ENCODE measurements around the gene CKAP5. TPM values are rescaled to one million over a fixed set of nuclear protein-coding genes. Genes with fewer than 3 reads are reported as not detected.
A peak's percentile ranks its signal among the peaks of the same experiment; 100 is the strongest.
"Not testable (repeated sequence)": the region's sequence is repeated elsewhere in the genome, so short reads cannot be mapped to it uniquely, and the experiment has no call there.

CKAP5 gene
- total RNA-seq, 1 donor from 2014 or later: 73.4 TPM

GRCh38 chr11:46725338-46726205 lies 120.5 kb downstream of the CKAP5 start:
- DNase-seq: no peak

- no peak for DNase-seq
Observed at GRCh38 chr11:46724088-46724487, 122.0 kb downstream of the CKAP5 start.

GRCh38 chr11:46723359-46723680 lies 122.8 kb downstream of the CKAP5 start:
- no peak for DNase-seq

GRCh38 chr11:46722566-46723358 lies 123.3 kb downstream of the CKAP5 start:
- no peak for DNase-seq

GRCh38 chr11:46721286-46721685 lies 124.8 kb downstream of the CKAP5 start:
- no peak for DNase-seq

- DNase-seq: no peak
Observed at GRCh38 chr11:46719543-46720218, 126.4 kb downstream of the CKAP5 start.

GRCh38 chr11:46719048-46719542 lies 127.0 kb downstream of the CKAP5 start, which contains the start of gene F2:
TSS of gene F2 (plus strand) at chr11:46719213. CDS start at chr11:46719236, 23 bp downstream.
- DNase-seq: no peak

GRCh38 chr11:46718155-46719019 lies 127.7 kb downstream of the CKAP5 start:
- no peak for DNase-seq

- DNase-seq: not testable (repeated sequence)
Observed at GRCh38 chr11:46717825-46718154, 128.3 kb downstream of the CKAP5 start.

- DNase-seq: no peak
Observed at GRCh38 chr11:46712874-46713576, 133.1 kb downstream of the CKAP5 start.

GRCh38 chr11:46711303-46711702 lies 134.8 kb downstream of the CKAP5 start:
- DNase-seq: no peak

- DNase-seq: no peak
Observed at GRCh38 chr11:46710821-46711269, 135.2 kb downstream of the CKAP5 start.

GRCh38 chr11:46709351-46709750 lies 136.7 kb downstream of the CKAP5 start:
- DNase-seq: not testable (repeated sequence)

GRCh38 chr11:46706886-46707285 lies 139.2 kb downstream of the CKAP5 start:
- no peak for DNase-seq

- DNase-seq: no peak
Observed at GRCh38 chr11:46705070-46705688, 140.9 kb downstream of the CKAP5 start.

- DNase-seq: no peak
Observed at GRCh38 chr11:46701078-46701654, 144.9 kb downstream of the CKAP5 start.

- DNase-seq: peak; percentile 98
Observed at GRCh38 chr11:46700241-46701077, 145.6 kb downstream of the CKAP5 start, which contains the start of the genes ARHGAP1 and ZNF408. TSS of gene ARHGAP1 (minus strand) at chr11:46700619. CDS start at chr11:46696107, 4,512 bp downstream. TSS of gene ZNF408 (plus strand) at chr11:46701031. CDS start at chr11:46701048, 17 bp downstream.

GRCh38 chr11:46698597-46698996 lies 147.5 kb downstream of the CKAP5 start:
- no peak for DNase-seq

GRCh38 chr11:46697723-46698122 lies 148.4 kb downstream of the CKAP5 start:
- DNase-seq: no peak

Data from skin of body (tissue), 2 donors.